ENCODE results near the gene ATG9B.

DNA sequence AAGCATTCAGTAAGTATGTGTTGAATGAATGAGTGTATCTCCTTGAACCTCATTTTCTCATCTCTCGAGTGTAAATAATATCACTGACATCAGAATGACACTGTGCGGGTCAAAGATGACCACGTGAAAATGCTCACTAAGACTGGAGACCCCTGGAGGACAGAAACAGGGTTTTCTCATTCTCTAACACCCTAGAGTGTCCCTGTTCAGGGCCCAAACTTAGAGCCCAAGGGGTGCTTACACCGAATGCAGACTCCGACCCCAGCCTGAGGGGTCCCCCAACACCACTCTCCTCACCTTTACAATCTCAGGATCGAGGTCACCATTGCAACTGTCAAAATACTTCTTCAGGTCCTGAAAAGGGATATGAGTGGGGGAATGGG is 32.0 kb upstream of the ATG9B start:
- TF ChIP-seq, protein P1, sequence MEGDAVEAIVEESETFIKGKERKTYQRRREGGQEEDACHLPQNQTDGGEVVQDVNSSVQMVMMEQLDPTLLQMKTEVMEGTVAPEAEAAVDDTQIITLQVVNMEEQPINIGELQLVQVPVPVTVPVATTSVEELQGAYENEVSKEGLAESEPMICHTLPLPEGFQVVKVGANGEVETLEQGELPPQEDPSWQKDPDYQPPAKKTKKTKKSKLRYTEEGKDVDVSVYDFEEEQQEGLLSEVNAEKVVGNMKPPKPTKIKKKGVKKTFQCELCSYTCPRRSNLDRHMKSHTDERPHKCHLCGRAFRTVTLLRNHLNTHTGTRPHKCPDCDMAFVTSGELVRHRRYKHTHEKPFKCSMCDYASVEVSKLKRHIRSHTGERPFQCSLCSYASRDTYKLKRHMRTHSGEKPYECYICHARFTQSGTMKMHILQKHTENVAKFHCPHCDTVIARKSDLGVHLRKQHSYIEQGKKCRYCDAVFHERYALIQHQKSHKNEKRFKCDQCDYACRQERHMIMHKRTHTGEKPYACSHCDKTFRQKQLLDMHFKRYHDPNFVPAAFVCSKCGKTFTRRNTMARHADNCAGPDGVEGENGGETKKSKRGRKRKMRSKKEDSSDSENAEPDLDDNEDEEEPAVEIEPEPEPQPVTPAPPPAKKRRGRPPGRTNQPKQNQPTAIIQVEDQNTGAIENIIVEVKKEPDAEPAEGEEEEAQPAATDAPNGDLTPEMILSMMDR (IDR thresholded peaks at IDR 0.05; ENCODE audit: poor library complexity): no peak
- TF ChIP-seq EZH2 (IDR thresholded peaks at IDR 0.05; ENCODE audit: borderline replicate concordance) (no peak), EZH2phosphoT487 (IDR thresholded peaks at IDR 0.05; ENCODE audit: low read depth, severe bottlenecking, unreplicated experiment) (no peak)
